ENCODE measurements around the gene PGAM1.
"Not testable (repeated sequence)": the region's sequence is repeated elsewhere in the genome, so short reads cannot be mapped to it uniquely, and the experiment has no call there.

The PGAM1 gene

GRCh38 chr10:97459933-97460332 is 33.9 kb downstream of the PGAM1 start:
- DNase-seq: no peak

GRCh38 chr10:97462309-97462708 is 36.3 kb downstream of the PGAM1 start:
- no peak for DNase-seq

- no peak for DNase-seq
These were observed 37.6 kb downstream of the PGAM1 start for GRCh38 chr10:97463363-97464132.

- no peak for DNase-seq
These were observed 38.2 kb downstream of the PGAM1 start for GRCh38 chr10:97464226-97464625.

- no peak for DNase-seq
These were observed 40.0 kb downstream of the PGAM1 start for GRCh38 chr10:97465982-97466381.

GRCh38 chr10:97466755-97467154 is 40.8 kb downstream of the PGAM1 start:
- no peak for DNase-seq

- no peak for DNase-seq
These were observed 42.2 kb downstream of the PGAM1 start for GRCh38 chr10:97468162-97468561.

- DNase-seq: not testable (repeated sequence)
These were observed 42.8 kb downstream of the PGAM1 start for GRCh38 chr10:97468781-97469180.

- DNase-seq: no peak
These were observed 48.9 kb downstream of the PGAM1 start for GRCh38 chr10:97474918-97475317.

- DNase-seq: no peak
These were observed 50.1 kb downstream of the PGAM1 start for GRCh38 chr10:97475936-97476594.

- DNase-seq: not testable (repeated sequence)
These were observed 53.4 kb downstream of the PGAM1 start for GRCh38 chr10:97479410-97479809.

GRCh38 chr10:97479939-97480338 is 53.9 kb downstream of the PGAM1 start:
- DNase-seq: no peak

GRCh38 chr10:97481071-97481470 is 55.1 kb downstream of the PGAM1 start:
- no peak for DNase-seq

GRCh38 chr10:97482381-97482780 is 56.4 kb downstream of the PGAM1 start:
- DNase-seq: no peak
